SK-N-SH (cell line): ENCODE results near the gene CNTNAP1. TPM values are rescaled to one million over a fixed set of nuclear protein-coding genes. Genes with fewer than 3 reads are reported as not detected.

Experiments used
- CTCF ChIA-PET: fragments of 300-600, 350-600 bp; formaldehyde crosslinking; extraction: SDS; loops from one replicate; lab custom pipeline; 2021; lab: Yijun Ruan, JAX
- POLR2A ChIA-PET: fragments of 350-600 bp; sonication (Branson Sonifier 250); formaldehyde crosslinking; extraction: SDS; loops from one replicate; lab custom pipeline; 2020; ENCODE audit warnings: antibody characterized with exemption, inconsistent platforms; lab: Yijun Ruan, JAX
- DNase-seq: peaks from one replicate; pipeline ENCODE4 v3.0.0; 2012
- H2AFZ ChIP-seq: fragments of 200-600 bp; sonication (generic); 2 replicates; pipeline ENCODE4 v1.8.1; 2016; ENCODE audit warnings: antibody characterized with exemption, mild to moderate bottlenecking, low read depth
- H3F3A ChIP-seq: fragments of 200-600 bp; sonication (generic); replicated peaks from 2 replicates; pipeline ENCODE3; 2016; ENCODE audit warnings: antibody characterized with exemption, mild to moderate bottlenecking; ENCODE audit not compliant: insufficient read depth
- H3K27ac ChIP-seq, 2 experiments: fragments of 200-500 bp in 1 of 2; fragments of 200-600 bp in 1 of 2; sonication (Bioruptor generic) in 1 of 2; sonication (generic), shearing (Covaris generic) in 1 of 2; 2 replicates each; pipeline versions ENCODE4 v1.5.1 to v1.6.1; 2014 to 2016; ENCODE audit warnings: low read depth in 2 of 2, inconsistent platforms in 1 of 2, low read length in 1 of 2, mild to moderate bottlenecking in 1 of 2, mixed read lengths in 1 of 2
- H3K27me3 ChIP-seq: fragments of 200-600 bp; sonication (generic), shearing (Covaris generic); 2 replicates; pipeline ENCODE4 v1.6.1; 2016; ENCODE audit warnings: mixed run types; ENCODE audit not compliant: insufficient read depth
- H3K36me3 ChIP-seq, 2 experiments: fragments of 200-500 bp in 1 of 2; fragments of 200-600 bp in 1 of 2; sonication (Bioruptor generic) in 1 of 2; sonication (generic) in 1 of 2; replicated peaks in 1 of 2; 2 replicates each; pipeline versions ENCODE3 to v1.5.1; 2014 to 2016; ENCODE audit warnings: low read length in 1 of 2, mild to moderate bottlenecking in 1 of 2; ENCODE audit not compliant: insufficient read depth in 2 of 2, control insufficient read depth in 1 of 2
- H3K4me1 ChIP-seq, 2 experiments: fragments of 200-500 bp in 1 of 2; fragments of 200-600 bp in 1 of 2; sonication (Bioruptor generic) in 1 of 2; sonication (generic), shearing (Covaris generic) in 1 of 2; 2 replicates each; pipeline versions ENCODE4 v1.5.1 to v1.6.1; 2014 to 2016; ENCODE audit warnings: low read depth in 1 of 2, low read length in 1 of 2, mixed run types in 1 of 2; ENCODE audit not compliant: insufficient read depth in 2 of 2, control insufficient read depth in 1 of 2
- H3K4me2 ChIP-seq: fragments of 200-600 bp; sonication (generic), shearing (Covaris generic); 2 replicates; pipeline ENCODE4 v1.6.1; 2017; ENCODE audit warnings: mixed run types
- H3K4me3 ChIP-seq, 2 experiments: fragments of 200-500 bp in 1 of 2; fragments of 200-600 bp in 1 of 2; sonication (Bioruptor generic) in 1 of 2; sonication (generic), shearing (Covaris generic) in 1 of 2; 2 replicates each; pipeline versions ENCODE4 v1.5.1 to v1.8.1; 2014 to 2016; ENCODE audit warnings: low read depth in 2 of 2, inconsistent platforms in 1 of 2, low read length in 1 of 2, mild to moderate bottlenecking in 1 of 2, mixed read lengths in 1 of 2, moderate library complexity in 1 of 2
- H3K79me2 ChIP-seq: fragments of 200-600 bp; sonication (generic); 2 replicates; pipeline ENCODE4 v1.8.1; 2017; ENCODE audit warnings: mild to moderate bottlenecking; ENCODE audit not compliant: insufficient read depth
- H3K9ac ChIP-seq: fragments of 200-600 bp; sonication (generic); 2 replicates; pipeline ENCODE4 v1.6.1; 2017; ENCODE audit warnings: mixed run types
- H3K9me2 ChIP-seq: fragments of 200-600 bp; sonication (generic); 2 replicates; pipeline ENCODE4 v1.6.1; 2017; ENCODE audit warnings: mixed run types
- H3K9me3 ChIP-seq: fragments of 200-600 bp; sonication (generic); 2 replicates; pipeline ENCODE4 v1.6.1; 2017; ENCODE audit warnings: mixed run types, mild to moderate bottlenecking, moderate library complexity
- H4K20me1 ChIP-seq: fragments of 200-600 bp; sonication (generic); 2 replicates; pipeline ENCODE4 v1.6.1; 2017; ENCODE audit warnings: mild to moderate bottlenecking, mixed run types; ENCODE audit not compliant: insufficient read depth
- CHD2 ChIP-seq: fragments of 150-350 bp; IDR thresholded peaks from 2 replicates; pipeline ENCODE4 v1.6.1; 2018; ENCODE audit warnings: low read length; ENCODE audit not compliant: partially characterized antibody
- EP300 ChIP-seq, 2 experiments: IDR thresholded peaks; 2 replicates each; pipeline versions ENCODE4 v1.4.0 to v1.6.1; 2012; ENCODE audit warnings: borderline replicate concordance in 1 of 2, low read depth in 1 of 2, low read length in 1 of 2
- EZH2phosphoT487 ChIP-seq: fragments of 200-600 bp; sonication (generic); IDR thresholded peaks from 2 replicates; pipeline ENCODE4 v1.6.1; 2017; ENCODE audit warnings: low read depth, mixed run types, mild to moderate bottlenecking, antibody characterized with exemption, moderate library complexity, borderline replicate concordance
- FOXJ3 ChIP-seq: sonication (generic); formaldehyde crosslinking; IDR thresholded peaks from 2 replicates; pipeline ENCODE4 v1.5.1; 2020; ENCODE audit warnings: mild to moderate bottlenecking, missing genetic modification reagents
- FOXM1 ChIP-seq: IDR thresholded peaks from 2 replicates; pipeline ENCODE4 v1.4.0; 2012; ENCODE audit warnings: low read depth, mild to moderate bottlenecking
- NRF1 ChIP-seq: IDR thresholded peaks from 2 replicates; pipeline ENCODE4 v1.6.1; 2012; ENCODE audit warnings: low read depth, mild to moderate bottlenecking, low read length
- RXRA ChIP-seq: IDR thresholded peaks from 2 replicates; pipeline ENCODE4 v1.4.0; 2012; ENCODE audit warnings: low read depth, mild to moderate bottlenecking, borderline replicate concordance
- SMC3 ChIP-seq: IDR thresholded peaks from 2 replicates; pipeline ENCODE4 v1.6.1; 2012; ENCODE audit warnings: low read depth, low read length, improper control_type of control experiment
- TAF1 ChIP-seq: IDR thresholded peaks from 2 replicates; pipeline ENCODE4 v1.6.1; 2012; ENCODE audit warnings: low read depth, mild to moderate bottlenecking, low read length, moderate library complexity, borderline replicate concordance
- TCF12 ChIP-seq: IDR thresholded peaks from 2 replicates; pipeline ENCODE4 v1.4.0; 2012
- TEAD4 ChIP-seq: IDR thresholded peaks from 2 replicates; pipeline ENCODE4 v1.4.0; 2012; ENCODE audit warnings: mild to moderate bottlenecking, borderline replicate concordance; ENCODE audit not compliant: insufficient read depth
- USF2 ChIP-seq: fragments of 150-350 bp; IDR thresholded peaks from 2 replicates; pipeline ENCODE4 v1.6.1; 2017; ENCODE audit warnings: antibody characterized with exemption, low read length, low read depth, borderline replicate concordance
- YY1 ChIP-seq: IDR thresholded peaks from 2 replicates; pipeline ENCODE4 v1.4.0; 2012; ENCODE audit warnings: low read depth, mild to moderate bottlenecking
- WGBS: methylation state at CpG from one replicate; pipeline ENCODE4 v1.1.6; 2017; ENCODE audit warnings: low lambda C conversion rate; 5-methylcytosine and 5-hydroxymethylcytosine counted together
- polyA plus RNA-seq, 3 experiments: library from polyadenylated mRNA; depleted of rRNA; stranded (reverse); fragments of >200 nt; gene quantifications; 2 replicates each; pipeline ENCODE4 v1.2.3, GENCODE V29; 2012
- TF ChIP-seq, protein P1 (sequence below): IDR thresholded peaks from 2 replicates; pipeline ENCODE4 v1.6.1; 2012; ENCODE audit warnings: mild to moderate bottlenecking, low read depth, low read length, moderate library complexity
- TF ChIP-seq, protein P2 (sequence below): fragments of 200-600 bp; sonication (generic); IDR thresholded peaks from 2 replicates; pipeline ENCODE4 v1.6.1; 2017; ENCODE audit warnings: antibody characterized with exemption, mild to moderate bottlenecking, moderate library complexity
- TF ChIP-seq, protein P3 (sequence below): IDR thresholded peaks from 2 replicates; pipeline ENCODE4 v1.4.0; 2012; ENCODE audit warnings: low read depth
- TF ChIP-seq, protein P4 (sequence below): IDR thresholded peaks from 2 replicates; pipeline ENCODE4 v1.4.0; 2012; ENCODE audit warnings: low read depth, borderline replicate concordance

The CNTNAP1 gene
- polyA plus RNA-seq, 1 of the 3 experiments (the other 2 are of a cell fraction), result 92.7 TPM

DNA sequence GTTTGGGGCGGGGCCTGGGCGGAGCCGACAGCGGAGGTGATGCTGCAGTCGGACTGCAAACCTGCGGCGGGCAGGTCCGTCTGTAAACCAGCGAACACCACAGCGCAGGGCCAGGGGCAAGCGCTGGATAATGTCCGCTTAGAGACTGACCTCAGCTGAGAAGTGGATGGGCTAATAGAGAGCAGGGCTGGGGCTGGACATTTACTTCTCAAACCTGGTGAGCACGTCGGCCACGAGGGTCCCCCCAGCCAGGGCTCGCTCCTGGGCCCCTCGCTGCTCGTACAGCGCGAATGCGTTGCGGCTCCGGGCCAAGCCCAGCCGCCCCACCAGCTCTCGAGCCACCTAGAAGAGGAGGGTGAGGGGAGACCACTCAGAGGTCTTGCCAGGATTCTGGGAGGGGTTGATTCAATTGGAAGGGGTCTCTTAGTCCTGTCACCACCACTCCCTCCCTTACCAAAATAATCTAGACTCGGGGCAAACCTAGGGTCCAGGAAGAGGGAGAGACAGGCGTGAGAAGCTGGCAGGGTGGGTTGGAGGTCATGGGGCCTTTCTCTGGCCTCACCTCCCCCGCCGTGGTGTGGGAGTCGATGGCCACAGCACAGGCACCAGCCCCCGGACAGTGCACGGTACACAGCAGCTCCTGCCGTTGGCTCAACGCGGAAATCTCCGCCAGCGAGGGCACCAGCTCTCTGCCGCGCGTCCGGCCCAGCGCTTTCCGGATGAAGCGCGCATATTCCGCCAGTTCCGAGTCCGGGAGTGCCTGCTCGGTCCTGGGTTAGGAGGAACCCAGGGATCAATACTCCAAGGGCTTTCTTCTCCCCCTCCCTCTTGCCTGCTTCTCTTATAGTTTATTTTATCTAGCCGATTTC, 11.3 kb upstream of the CNTNAP1 start (continued):
- TF ChIP-seq, protein P1, sequence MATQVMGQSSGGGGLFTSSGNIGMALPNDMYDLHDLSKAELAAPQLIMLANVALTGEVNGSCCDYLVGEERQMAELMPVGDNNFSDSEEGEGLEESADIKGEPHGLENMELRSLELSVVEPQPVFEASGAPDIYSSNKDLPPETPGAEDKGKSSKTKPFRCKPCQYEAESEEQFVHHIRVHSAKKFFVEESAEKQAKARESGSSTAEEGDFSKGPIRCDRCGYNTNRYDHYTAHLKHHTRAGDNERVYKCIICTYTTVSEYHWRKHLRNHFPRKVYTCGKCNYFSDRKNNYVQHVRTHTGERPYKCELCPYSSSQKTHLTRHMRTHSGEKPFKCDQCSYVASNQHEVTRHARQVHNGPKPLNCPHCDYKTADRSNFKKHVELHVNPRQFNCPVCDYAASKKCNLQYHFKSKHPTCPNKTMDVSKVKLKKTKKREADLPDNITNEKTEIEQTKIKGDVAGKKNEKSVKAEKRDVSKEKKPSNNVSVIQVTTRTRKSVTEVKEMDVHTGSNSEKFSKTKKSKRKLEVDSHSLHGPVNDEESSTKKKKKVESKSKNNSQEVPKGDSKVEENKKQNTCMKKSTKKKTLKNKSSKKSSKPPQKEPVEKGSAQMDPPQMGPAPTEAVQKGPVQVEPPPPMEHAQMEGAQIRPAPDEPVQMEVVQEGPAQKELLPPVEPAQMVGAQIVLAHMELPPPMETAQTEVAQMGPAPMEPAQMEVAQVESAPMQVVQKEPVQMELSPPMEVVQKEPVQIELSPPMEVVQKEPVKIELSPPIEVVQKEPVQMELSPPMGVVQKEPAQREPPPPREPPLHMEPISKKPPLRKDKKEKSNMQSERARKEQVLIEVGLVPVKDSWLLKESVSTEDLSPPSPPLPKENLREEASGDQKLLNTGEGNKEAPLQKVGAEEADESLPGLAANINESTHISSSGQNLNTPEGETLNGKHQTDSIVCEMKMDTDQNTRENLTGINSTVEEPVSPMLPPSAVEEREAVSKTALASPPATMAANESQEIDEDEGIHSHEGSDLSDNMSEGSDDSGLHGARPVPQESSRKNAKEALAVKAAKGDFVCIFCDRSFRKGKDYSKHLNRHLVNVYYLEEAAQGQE, result no peak

GRCh38 chr17:42672038-42672437, 10.3 kb upstream of the CNTNAP1 start:
- no peak for DNase-seq
- H3F3A ChIP-seq, result peaks cover 11% of the 10 kb centered on the region
- H3K27ac ChIP-seq, result no peak overlapping the region
- no peaks in the 10 kb centered on the region for H3K27me3 ChIP-seq
- H3K9ac ChIP-seq, result no peak overlapping the region
- H3K4me2 ChIP-seq, result no peak overlapping the region
- ChIA-PET POLR2A (interaction anchor here (1.0 kb wide), 1 partner anchor 11 kb away, joined by 4 read pairs; no protein-coding TSS in a partner anchor), CTCF (interaction anchor here (0.7 to 6.2 kb wide), 3 partner anchors 54 to 94 kb away, joined by 4 to 37 read pairs (median 4); partner anchors contain the start of gene PSMC3IP)
- 97% methylated on average over 16 of the region's 28 CpGs for WGBS
- peaks cover 16 to 40% of the 10 kb centered on the region in 2 experiments for H3K4me1 ChIP-seq
- H2AFZ ChIP-seq, result no peak overlapping the region
- no peaks in the 10 kb centered on the region for H3K9me2 ChIP-seq
- H3K79me2 ChIP-seq, result peaks cover 41% of the 10 kb centered on the region
- peaks cover 26% of the 10 kb centered on the region for H4K20me1 ChIP-seq
- H3K9me3 ChIP-seq, result no peaks in the 10 kb centered on the region
- no peak overlapping the region for H3K4me3 ChIP-seq
- peaks cover 23 to 44% of the 10 kb centered on the region in 2 experiments for H3K36me3 ChIP-seq
- TF ChIP-seq USF2 (no peak), NRF1 (no peak), TEAD4 (no peak), EP300 (IDR thresholded peaks at IDR 0.05; ENCODE audit: borderline replicate concordance in 1 of 2, low read depth in 1 of 2, low read length in 1 of 2) (no peak), CHD2 (no peak), YY1 (no peak), TAF1 (no peak), SMC3 (no peak), RXRA (no peak), TCF12 (no peak), FOXM1 (no peak), FOXJ3 (CRISPR knock-in tag) (no peak), EZH2phosphoT487 (no peak)
- TF ChIP-seq, protein P2, sequence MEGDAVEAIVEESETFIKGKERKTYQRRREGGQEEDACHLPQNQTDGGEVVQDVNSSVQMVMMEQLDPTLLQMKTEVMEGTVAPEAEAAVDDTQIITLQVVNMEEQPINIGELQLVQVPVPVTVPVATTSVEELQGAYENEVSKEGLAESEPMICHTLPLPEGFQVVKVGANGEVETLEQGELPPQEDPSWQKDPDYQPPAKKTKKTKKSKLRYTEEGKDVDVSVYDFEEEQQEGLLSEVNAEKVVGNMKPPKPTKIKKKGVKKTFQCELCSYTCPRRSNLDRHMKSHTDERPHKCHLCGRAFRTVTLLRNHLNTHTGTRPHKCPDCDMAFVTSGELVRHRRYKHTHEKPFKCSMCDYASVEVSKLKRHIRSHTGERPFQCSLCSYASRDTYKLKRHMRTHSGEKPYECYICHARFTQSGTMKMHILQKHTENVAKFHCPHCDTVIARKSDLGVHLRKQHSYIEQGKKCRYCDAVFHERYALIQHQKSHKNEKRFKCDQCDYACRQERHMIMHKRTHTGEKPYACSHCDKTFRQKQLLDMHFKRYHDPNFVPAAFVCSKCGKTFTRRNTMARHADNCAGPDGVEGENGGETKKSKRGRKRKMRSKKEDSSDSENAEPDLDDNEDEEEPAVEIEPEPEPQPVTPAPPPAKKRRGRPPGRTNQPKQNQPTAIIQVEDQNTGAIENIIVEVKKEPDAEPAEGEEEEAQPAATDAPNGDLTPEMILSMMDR, result no peak
- TF ChIP-seq, protein P3, sequence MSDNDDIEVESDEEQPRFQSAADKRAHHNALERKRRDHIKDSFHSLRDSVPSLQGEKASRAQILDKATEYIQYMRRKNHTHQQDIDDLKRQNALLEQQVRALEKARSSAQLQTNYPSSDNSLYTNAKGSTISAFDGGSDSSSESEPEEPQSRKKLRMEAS, result no peak
- TF ChIP-seq, protein P4, sequence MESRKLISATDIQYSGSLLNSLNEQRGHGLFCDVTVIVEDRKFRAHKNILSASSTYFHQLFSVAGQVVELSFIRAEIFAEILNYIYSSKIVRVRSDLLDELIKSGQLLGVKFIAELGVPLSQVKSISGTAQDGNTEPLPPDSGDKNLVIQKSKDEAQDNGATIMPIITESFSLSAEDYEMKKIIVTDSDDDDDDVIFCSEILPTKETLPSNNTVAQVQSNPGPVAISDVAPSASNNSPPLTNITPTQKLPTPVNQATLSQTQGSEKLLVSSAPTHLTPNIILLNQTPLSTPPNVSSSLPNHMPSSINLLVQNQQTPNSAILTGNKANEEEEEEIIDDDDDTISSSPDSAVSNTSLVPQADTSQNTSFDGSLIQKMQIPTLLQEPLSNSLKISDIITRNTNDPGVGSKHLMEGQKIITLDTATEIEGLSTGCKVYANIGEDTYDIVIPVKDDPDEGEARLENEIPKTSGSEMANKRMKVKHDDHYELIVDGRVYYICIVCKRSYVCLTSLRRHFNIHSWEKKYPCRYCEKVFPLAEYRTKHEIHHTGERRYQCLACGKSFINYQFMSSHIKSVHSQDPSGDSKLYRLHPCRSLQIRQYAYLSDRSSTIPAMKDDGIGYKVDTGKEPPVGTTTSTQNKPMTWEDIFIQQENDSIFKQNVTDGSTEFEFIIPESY, result no peak
